Activated CD8-positive, alpha-beta memory T cell treated with anti-CD3 and anti-CD28 coated beads, Interleukin-2, amount 50 U/mL, for 48 hours (primary cell): ENCODE data around the gene NCK1.
A peak's percentile ranks its signal among the peaks of the same experiment; 100 is the strongest.
"Not testable (repeated sequence)": the region's sequence is repeated elsewhere in the genome, so short reads cannot be mapped to it uniquely, and the experiment has no call there.

Source experiments
- DNase-seq: peaks from one replicate; pipeline ENCODE4 v3.0.0-alpha.2; 2020

Gene NCK1

GRCh38 chr3:136862617-136863322, 762 bp downstream of the NCK1 start:
- peak; percentile 71 for DNase-seq

DNA sequence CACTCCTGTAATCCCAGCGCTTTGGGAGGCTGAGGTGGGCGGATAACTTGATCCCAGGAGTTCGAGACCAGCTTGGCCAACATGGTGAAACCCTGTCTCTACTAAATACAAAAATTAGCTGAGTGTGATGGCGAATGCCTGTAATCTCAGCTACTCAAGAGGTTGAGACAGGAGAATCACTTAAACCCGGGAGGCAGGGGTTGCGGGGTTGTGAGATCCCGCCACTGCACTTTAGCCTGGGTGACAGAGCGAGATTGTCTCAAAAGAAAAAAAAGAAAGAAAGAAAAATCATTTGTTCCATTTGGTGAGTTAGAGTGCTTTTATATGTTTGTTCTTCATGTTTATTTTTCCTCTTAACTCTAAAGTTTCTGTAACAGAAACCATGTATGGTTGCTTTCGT, 7.3 kb downstream of the NCK1 start:
- DNase-seq = no peak

DNA sequence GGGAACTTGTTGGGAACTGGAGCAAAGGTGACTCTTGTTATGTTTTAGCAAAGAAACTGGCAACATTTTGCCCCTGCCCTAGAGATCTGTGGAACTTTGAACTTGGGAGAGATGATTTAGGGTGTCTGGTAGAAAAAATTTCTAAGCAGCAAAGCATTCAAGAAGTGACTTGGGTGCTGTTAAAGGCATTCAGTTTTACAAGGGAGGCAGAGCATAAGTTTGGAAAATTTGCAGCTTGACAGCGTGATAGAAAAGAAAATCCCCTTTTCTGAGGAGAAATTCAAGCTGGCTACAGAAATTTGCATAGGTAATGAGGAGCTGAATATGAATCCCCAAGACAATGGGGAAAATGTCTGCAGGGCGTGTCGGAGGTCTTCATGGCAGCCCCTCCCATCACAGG, 10.2 kb downstream of the NCK1 start:
- not testable (repeated sequence) for DNase-seq

- not testable (repeated sequence) for DNase-seq
Measured at GRCh38 chr3:136879510-136879909, 17.5 kb downstream of the NCK1 start.

GRCh38 chr3:136882571-136882970, 20.6 kb downstream of the NCK1 start:
- no peak for DNase-seq

DNA sequence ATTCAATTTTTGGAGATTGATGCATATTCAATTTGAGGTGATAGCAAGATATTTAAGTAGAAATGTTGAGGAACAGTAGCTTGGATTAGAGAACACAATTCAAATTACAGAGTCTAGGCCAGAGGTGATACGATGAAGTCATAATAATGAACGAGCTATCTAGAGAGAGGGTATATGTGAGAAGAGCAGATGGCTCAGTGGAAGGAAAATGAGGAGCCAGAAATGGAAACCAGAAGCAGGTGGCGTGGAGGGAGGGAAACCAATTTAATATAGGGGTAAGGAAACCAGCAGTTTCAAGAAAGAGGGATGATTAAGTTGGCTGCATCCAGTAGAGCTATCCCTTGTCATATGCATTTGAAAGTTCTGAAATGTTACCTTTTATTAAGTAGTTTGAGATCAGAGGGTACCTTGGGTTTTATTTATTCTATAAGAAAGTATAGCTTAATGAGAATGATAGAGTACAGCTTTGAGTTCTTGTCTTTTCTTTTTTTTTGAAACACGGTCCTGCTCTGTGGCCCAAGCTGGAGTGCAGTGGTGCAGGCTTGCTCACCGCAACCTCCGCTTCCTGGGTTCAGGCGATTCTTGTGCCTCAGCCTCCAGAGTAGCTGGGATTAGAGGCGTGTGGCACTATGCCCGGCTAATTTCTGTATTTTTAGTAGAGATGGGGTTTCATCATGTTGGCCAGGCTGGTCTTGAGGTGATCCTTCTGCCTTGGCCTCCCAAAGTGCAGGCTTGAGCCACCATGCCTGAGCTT, 22.1 kb downstream of the NCK1 start:
- DNase-seq = no peak

- no peak for DNase-seq
Measured at GRCh38 chr3:136885357-136886213, 23.6 kb downstream of the NCK1 start.

- DNase-seq = no peak
Measured at GRCh38 chr3:136889947-136890346, 27.9 kb downstream of the NCK1 start.

DNA sequence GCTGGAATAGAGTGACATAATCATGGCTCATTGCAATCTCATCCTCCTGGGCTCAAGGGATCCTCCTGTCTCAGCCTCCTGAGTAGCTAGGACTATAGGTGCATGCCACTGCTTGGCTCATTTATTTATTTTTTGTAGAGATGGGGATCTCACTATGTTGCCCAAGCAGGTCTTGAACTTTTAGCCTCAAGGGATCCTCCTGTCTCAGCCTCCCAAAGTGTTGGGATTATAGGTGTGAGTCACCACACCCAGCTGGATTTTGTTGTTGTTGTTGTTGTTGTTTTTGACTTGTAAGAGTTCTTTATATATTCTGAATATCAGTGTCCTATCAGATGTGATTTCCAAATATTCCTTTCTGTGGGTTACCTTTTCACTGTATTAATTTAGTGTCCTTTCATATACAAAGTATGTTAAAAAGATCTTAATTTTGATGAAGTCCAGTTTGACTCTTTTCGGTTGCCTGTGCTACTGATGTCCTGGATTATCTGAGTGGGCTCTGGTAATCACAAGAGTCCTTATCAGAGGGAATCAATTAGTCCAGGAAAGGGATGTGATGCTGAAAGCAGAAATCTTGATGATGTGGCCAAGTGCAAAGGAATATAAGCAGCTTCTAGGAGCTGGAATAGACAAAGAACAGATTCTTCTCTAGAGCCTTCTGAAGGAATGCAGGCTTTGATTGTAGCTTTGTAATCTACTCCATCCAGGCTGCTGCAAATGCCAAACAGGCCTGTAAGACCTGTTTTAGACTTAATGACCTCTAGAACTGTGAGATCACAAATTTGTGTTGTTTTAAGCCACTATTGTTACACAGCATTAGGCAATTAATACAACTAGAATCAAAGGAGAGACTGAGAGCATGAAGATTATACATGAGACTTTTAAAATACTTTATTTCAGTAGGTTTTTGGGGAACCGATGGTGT, 30.2 kb downstream of the NCK1 start:
- DNase-seq = no peak

GRCh38 chr3:136893848-136894443, 31.9 kb downstream of the NCK1 start:
- DNase-seq = no peak

DNA sequence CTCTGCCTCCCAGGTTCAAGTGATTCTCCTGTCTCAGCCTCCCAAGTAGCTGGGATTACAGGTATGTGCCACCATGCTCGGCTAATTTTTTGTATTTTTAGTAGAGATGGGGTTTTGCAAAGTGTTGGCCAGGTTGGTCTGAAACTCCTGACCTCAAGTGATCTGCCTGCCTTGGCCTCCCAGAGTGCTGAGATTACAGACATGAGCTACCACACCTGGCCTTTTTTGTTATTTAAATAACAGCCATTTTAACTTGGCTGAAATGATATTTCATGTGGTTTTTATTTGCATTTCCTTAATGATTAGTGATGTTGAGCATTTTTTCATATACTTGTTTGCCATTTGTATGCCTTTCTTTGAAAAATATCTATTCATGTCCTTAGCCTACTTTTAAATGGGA, 35.2 kb downstream of the NCK1 start:
- not testable (repeated sequence) for DNase-seq

GRCh38 chr3:136898549-136898948, 36.5 kb downstream of the NCK1 start:
- no peak for DNase-seq

DNA sequence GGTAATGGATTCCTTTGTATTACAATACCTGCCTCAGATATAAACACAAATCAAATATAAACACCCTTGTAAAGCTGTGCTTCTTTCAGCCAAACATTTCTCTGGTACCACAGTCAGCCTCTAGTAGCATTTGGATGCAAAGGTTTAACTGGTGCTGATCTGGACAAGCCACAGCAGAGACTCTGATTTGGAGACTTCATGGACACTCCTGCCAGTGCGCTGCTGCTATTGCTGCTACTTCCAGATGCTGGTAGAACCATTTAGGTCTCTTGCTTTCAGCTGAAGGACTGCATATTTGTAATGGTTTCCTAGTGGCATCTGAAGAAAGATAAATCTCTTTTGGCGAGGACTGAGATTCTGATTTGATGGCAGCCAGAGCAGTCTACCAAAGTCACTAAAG, 36.9 kb downstream of the NCK1 start:
- no peak for DNase-seq

DNA sequence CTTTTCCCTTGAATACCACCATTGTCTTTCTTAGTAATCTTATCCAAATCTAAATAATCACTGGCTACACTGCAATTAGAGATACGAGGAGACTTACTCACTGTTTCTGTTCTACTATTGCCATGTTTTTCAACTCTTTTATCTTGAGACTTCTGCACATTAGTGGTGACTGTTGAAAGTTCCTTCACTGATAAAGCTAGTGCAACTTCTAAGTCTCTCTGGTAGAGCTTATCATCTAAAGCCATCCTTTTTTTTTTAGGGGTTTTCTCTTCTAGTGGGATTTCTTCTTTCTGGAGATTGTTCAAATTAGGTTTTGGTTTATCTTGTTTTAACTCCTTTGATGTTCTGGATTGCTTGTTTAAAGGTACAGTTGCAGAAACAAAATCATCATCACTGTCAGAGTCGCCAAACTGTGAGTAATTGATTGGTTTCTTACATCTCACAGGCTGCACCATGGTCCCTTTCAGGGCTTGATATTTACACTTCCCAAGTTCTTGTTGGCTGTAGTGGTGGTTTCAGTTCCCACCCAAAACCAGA, 37.7 kb downstream of the NCK1 start:
- DNase-seq = no peak

GRCh38 chr3:136900694-136901093, 38.7 kb downstream of the NCK1 start:
- DNase-seq = not testable (repeated sequence)

DNA sequence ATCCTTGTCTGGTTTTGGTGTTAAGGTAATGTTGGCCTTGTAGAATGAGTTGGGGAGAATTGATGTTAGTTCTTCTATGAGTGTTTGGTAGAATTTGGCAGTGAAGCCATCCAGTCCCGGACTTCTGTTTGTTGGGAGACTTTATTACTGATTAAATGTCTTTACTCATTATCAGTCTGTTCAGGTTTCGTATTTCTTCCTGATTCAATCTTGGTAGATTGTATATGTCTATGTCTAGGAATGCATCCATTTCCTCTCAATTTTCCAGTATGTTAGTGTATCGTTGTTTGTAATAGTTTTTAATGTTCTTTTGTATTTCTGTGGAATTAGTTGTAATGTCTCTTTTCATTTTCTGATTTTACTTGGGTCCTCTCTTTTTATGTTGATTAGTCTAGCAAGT, 39.4 kb downstream of the NCK1 start:
- DNase-seq = no peak

DNA sequence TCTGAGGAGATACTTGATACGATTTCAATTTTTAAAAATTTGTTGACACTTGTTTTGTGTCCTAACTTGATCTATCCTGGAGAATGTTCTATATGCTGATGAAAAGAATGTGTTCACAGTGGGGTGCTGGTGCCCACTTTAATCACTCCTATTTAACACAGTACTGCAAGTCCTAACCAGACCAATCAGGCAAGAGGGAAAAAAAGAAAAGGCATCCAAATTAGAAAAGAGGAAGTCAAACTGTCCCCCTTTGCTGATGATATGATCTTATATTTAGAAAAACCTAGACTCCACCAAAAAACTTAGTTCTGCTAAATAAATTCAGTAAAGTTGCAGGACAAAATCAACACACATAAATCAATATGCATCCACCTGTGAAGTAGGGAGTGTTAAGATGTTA, 40.5 kb downstream of the NCK1 start:
- not testable (repeated sequence) for DNase-seq

GRCh38 chr3:136903899-136904298, 41.9 kb downstream of the NCK1 start:
- DNase-seq = no peak

DNA sequence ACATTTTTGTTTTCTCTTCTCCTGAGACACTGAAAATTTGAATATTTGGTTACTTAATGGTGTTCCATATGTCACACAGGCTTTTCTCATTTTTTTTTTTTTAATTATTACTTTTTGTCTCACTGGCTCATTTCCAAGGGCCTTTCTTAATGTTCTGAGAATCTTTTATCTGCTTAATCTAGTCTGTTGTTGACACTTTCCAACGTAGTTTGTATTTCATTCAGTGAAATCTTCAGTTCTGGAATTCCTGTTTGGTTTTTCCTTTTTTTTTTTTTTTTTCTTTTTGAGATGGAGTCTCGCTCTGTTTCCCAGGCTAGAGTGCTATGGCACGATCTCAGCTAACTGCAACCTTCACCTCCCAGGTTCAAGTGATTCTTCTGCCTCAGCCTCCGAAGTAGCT, 42.7 kb downstream of the NCK1 start:
- no peak for DNase-seq

DNA sequence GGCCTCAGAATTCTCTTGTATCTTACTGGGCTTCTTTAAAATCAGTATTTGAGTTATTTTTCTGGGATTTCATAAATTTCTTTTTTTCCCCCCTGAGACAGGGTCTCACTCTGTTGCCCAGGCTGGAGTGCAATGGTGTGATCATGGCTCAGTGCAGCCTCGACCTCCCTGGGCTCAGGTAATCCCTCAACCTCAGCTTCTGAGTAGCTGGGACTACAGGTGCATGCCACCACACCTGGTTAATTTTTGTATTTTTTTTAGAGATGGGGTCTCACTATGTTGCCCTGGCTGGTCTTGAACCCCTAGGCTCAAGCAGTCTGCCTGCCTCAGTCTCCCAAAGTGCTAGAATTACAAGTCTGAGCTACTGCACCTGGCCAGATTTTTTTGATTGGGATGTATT, 43.5 kb downstream of the NCK1 start:
- DNase-seq = no peak

GRCh38 chr3:136906725-136907124, 44.7 kb downstream of the NCK1 start:
- no peak for DNase-seq

DNA sequence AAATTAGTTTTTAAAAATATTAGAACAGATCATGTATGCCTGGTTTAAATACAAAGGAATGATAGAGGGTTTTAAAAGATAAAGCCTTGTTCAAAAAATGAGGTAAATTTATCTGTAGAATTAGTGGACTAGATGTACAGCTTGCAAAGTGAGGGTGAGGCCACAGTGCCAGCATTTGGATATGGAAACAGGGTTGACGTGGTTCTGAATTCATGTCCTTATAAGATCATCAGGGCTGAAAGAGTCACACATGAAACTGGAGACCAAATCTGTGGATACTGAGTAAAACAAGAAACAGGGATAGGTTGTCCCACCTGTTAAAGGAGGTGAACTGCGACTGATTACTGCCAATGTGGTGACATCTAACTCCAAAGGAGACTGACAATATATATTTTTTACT, 46.3 kb downstream of the NCK1 start:
- no peak for DNase-seq
